ENCODE measurements around the gene LRFN5. TPM values are rescaled to one million over a fixed set of nuclear protein-coding genes. Genes with fewer than 3 reads are reported as not detected.
"Not testable (repeated sequence)": the region's sequence is repeated elsewhere in the genome, so short reads cannot be mapped to it uniquely, and the experiment has no call there.

LRFN5 gene
- total and polyA plus RNA-seq, 7 experiments from 2014 or later, result not detected

DNA sequence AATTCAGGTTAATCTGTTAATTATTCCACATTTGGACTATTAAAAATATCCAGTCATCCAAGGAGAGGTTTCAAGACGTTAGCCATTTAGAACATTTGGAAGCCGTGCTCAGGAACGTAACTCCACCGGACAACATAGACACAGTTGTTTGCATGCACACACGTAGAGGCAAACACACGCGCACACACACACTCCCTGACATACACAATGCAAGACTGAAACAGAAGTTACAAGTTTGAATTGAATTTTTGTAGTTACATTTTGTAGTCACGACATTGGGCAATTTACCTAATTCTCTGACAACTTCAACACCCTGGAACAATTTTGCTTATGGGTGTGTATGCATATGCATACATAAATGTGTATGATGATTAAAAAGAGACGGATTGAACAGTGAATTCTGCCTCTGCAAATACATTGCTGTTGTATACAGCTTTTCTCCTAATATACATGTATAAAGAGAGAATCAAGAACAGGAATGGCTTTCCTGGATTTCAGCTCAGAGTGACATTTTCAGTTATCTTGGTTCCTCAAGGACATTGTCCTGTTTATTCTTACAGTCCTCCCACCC, 298.8 kb downstream of the LRFN5 start:
- H3K27me3 ChIP-seq (ENCODE audit: control insufficient read depth in 2 of 2, insufficient read depth in 2 of 2, low read length in 2 of 2), result no peaks in the 10 kb centered on the region
- no peak for DNase-seq
- H3K36me3 Mint-ChIP-seq, result no peaks in the 10 kb centered on the region
- H3K4me1 Mint-ChIP-seq, result no peaks in the 10 kb centered on the region
- CTCF ChIA-PET, result no interaction called here
- POLR2A ChIA-PET, result no interaction called here
- H3K27me3 Mint-ChIP-seq, result no peaks in the 10 kb centered on the region
- H3K4me3 ChIP-seq (ENCODE audit: low read length), result no peak overlapping the region
- peak overlapping the region in 1 of 9 donors; percentile 17 for H3K27ac Mint-ChIP-seq
- no peaks in the 10 kb centered on the region for H3K9me3 ChIP-seq (ENCODE audit: control insufficient read depth in 2 of 3, low read length in 3 of 3)
- H3K27ac ChIP-seq (ENCODE audit: low read depth, low read length), result no peak overlapping the region
- no peaks in the 10 kb centered on the region for H3K36me3 ChIP-seq (ENCODE audit: control insufficient read depth in 2 of 3, insufficient read depth in 3 of 3, low read length in 3 of 3)
- ATAC-seq, result no peak
- intact Hi-C loops (cut with micrococcal nuclease), result no loop called here
- no peaks in the 10 kb centered on the region for H3K4me1 ChIP-seq (ENCODE audit: control insufficient read depth in 2 of 2, insufficient read depth in 2 of 2, low read length in 2 of 2)
- H3K4me3 Mint-ChIP-seq, result no peak overlapping the region
- H3K9me3 Mint-ChIP-seq, result peaks cover 0 to 5% (median 2%) of the 10 kb centered on the region in 11 donors

DNA sequence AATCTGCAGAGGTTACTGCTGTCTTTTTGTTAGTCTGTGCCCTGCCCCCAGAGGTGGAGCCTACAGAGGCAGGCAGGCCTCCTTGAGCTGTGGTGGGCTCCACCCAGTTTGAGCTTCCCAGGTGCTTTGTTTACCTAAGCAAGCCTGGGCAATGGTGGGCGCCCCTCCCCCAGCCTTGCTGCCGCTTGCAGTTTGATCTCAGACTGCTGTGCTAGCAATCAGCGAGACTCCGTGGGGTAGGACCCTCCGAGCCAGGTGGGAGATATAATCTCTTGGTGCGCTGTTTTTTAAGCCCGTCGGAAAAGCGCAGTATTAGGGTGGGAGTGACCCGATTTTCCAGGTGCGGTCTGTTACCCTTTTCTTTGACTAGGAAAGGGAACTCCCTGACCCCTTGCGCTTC, 304.5 kb downstream of the LRFN5 start:
- DNase-seq; H3K27ac ChIP-seq (ENCODE audit: low read depth, low read length); H3K36me3 Mint-ChIP-seq; H3K36me3 ChIP-seq (ENCODE audit: control insufficient read depth in 2 of 3, insufficient read depth in 3 of 3, low read length in 3 of 3); CTCF ChIA-PET; H3K9me3 ChIP-seq (ENCODE audit: control insufficient read depth in 2 of 3, low read length in 3 of 3); H3K4me3 ChIP-seq (ENCODE audit: low read length); intact Hi-C loops (cut with micrococcal nuclease); POLR2A ChIA-PET; H3K27ac Mint-ChIP-seq; H3K27me3 ChIP-seq (ENCODE audit: control insufficient read depth in 2 of 2, insufficient read depth in 2 of 2, low read length in 2 of 2); H3K4me1 Mint-ChIP-seq; H3K4me1 ChIP-seq (ENCODE audit: control insufficient read depth in 2 of 2, insufficient read depth in 2 of 2, low read length in 2 of 2); H3K27me3 Mint-ChIP-seq; H3K4me3 Mint-ChIP-seq; ATAC-seq: not testable (repeated sequence)
- H3K9me3 Mint-ChIP-seq, result peaks cover 0 to 14% (median 6%) of the 10 kb centered on the region in 11 donors

DNA sequence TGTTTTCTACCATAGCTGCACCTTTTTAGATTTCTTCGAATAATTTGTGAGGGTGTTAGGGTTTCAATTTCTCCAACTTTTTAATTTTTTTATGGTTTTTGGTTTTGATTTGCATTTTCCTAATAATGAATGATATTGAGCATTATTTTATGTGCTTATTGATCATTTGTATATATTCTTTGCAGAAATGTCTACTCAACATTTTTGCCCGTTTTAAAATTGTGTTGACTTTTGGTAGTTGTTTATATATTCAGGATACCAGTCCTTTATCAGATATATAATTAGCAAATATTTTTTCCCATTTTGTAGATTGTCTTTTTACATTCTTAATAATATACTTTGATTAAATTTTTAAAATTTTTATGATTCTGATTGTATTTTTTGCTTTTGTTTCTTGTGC, 306.7 kb downstream of the LRFN5 start:
- ChIA-PET POLR2A (no interaction called here), CTCF (no interaction called here)
- H3K9me3 Mint-ChIP-seq, result peaks cover 0 to 25% (median 7%) of the 10 kb centered on the region in 11 donors
- Histone ChIP-seq H3K9me3 (ENCODE audit: control insufficient read depth in 2 of 3, low read length in 3 of 3) (no peaks in the 10 kb centered on the region), H3K36me3 (ENCODE audit: control insufficient read depth in 2 of 3, insufficient read depth in 3 of 3, low read length in 3 of 3) (no peaks in the 10 kb centered on the region), H3K27ac (ENCODE audit: low read depth, low read length) (no peak overlapping the region), H3K4me1 (ENCODE audit: control insufficient read depth in 2 of 2, insufficient read depth in 2 of 2, low read length in 2 of 2) (no peaks in the 10 kb centered on the region), H3K4me3 (ENCODE audit: low read length) (no peak overlapping the region), H3K27me3 (ENCODE audit: control insufficient read depth in 2 of 2, insufficient read depth in 2 of 2, low read length in 2 of 2) (no peaks in the 10 kb centered on the region)
- no peaks in the 10 kb centered on the region for H3K36me3 Mint-ChIP-seq
- H3K27ac Mint-ChIP-seq, result no peak overlapping the region
- no peaks in the 10 kb centered on the region for H3K4me1 Mint-ChIP-seq
- no peak for DNase-seq
- intact Hi-C loops (cut with micrococcal nuclease), result no loop called here
- H3K27me3 Mint-ChIP-seq, result no peaks in the 10 kb centered on the region
- no peak for ATAC-seq
- no peak overlapping the region for H3K4me3 Mint-ChIP-seq

DNA sequence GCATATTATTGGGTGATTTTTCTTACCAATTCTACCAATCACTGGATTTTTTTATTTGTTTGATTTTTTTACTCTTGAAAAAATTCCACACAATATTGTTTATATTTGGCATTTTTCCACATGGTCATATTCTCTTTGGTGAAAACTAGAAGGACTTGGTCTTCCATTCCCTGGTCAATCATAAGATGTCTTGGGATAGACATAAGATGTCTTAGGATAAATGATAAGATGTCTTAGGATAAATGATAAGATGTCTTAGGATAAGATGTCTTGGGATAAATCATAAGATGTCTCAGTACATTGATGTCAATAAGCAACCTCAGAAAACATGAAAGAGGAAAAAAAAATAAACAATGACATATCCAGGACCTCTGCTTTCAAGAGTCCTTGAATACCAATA, 309.1 kb downstream of the LRFN5 start:
- H3K4me1 Mint-ChIP-seq, result no peaks in the 10 kb centered on the region

GRCh38 chr14:41916313-41916712, 309.6 kb downstream of the LRFN5 start:
- DNase-seq (no peak), ATAC-seq (no peak)
- no peaks in the 10 kb centered on the region for H3K27me3 ChIP-seq (ENCODE audit: control insufficient read depth in 2 of 2, insufficient read depth in 2 of 2, low read length in 2 of 2)
- intact Hi-C loops (cut with micrococcal nuclease), result no loop called here
- Mint-ChIP-seq H3K36me3 (no peaks in the 10 kb centered on the region), H3K27me3 (no peaks in the 10 kb centered on the region), H3K9me3 (peaks cover 0 to 24% (median 4%) of the 10 kb centered on the region in 11 donors), H3K4me3 (no peak overlapping the region), H3K4me1 (no peaks in the 10 kb centered on the region), H3K27ac (no peak overlapping the region)
- H3K4me3 ChIP-seq (ENCODE audit: low read length), result no peak overlapping the region
- H3K4me1 ChIP-seq (ENCODE audit: control insufficient read depth in 2 of 2, insufficient read depth in 2 of 2, low read length in 2 of 2), result no peaks in the 10 kb centered on the region
- no peak overlapping the region for H3K27ac ChIP-seq (ENCODE audit: low read depth, low read length)
- ChIA-PET CTCF (no interaction called here), POLR2A (no interaction called here)
- H3K36me3 ChIP-seq (ENCODE audit: control insufficient read depth in 2 of 3, insufficient read depth in 3 of 3, low read length in 3 of 3), result no peaks in the 10 kb centered on the region
- H3K9me3 ChIP-seq (ENCODE audit: control insufficient read depth in 2 of 3, low read length in 3 of 3), result no peaks in the 10 kb centered on the region

More for the DNA sequence above, 309.1 kb downstream of the LRFN5 start:
- no peak overlapping the region for H3K4me3 Mint-ChIP-seq
- intact Hi-C loops (cut with micrococcal nuclease), result no loop called here
- POLR2A ChIA-PET, result no interaction called here
- H3K27me3 Mint-ChIP-seq, result no peaks in the 10 kb centered on the region
- peaks cover 0 to 24% (median 4%) of the 10 kb centered on the region in 11 donors for H3K9me3 Mint-ChIP-seq
- Histone ChIP-seq H3K4me1 (ENCODE audit: control insufficient read depth in 2 of 2, insufficient read depth in 2 of 2, low read length in 2 of 2) (no peaks in the 10 kb centered on the region), H3K27me3 (ENCODE audit: control insufficient read depth in 2 of 2, insufficient read depth in 2 of 2, low read length in 2 of 2) (no peaks in the 10 kb centered on the region), H3K4me3 (ENCODE audit: low read length) (no peak overlapping the region), H3K36me3 (ENCODE audit: control insufficient read depth in 2 of 3, insufficient read depth in 3 of 3, low read length in 3 of 3) (no peaks in the 10 kb centered on the region), H3K9me3 (ENCODE audit: control insufficient read depth in 2 of 3, low read length in 3 of 3) (no peaks in the 10 kb centered on the region), H3K27ac (ENCODE audit: low read depth, low read length) (no peak overlapping the region)
- no peak overlapping the region for H3K27ac Mint-ChIP-seq
- no peaks in the 10 kb centered on the region for H3K36me3 Mint-ChIP-seq
- ATAC-seq, result no peak
- CTCF ChIA-PET, result no interaction called here
- DNase-seq, result no peak

- H3K27me3 ChIP-seq (ENCODE audit: control insufficient read depth in 2 of 2, insufficient read depth in 2 of 2, low read length in 2 of 2), result no peaks in the 10 kb centered on the region
- Mint-ChIP-seq H3K36me3 (no peaks in the 10 kb centered on the region), H3K27ac (no peak overlapping the region), H3K4me3 (no peak overlapping the region), H3K27me3 (no peaks in the 10 kb centered on the region), H3K4me1 (no peaks in the 10 kb centered on the region), H3K9me3 (no peaks in the 10 kb centered on the region)
- no peaks in the 10 kb centered on the region for H3K9me3 ChIP-seq (ENCODE audit: control insufficient read depth in 2 of 3, low read length in 3 of 3)
- H3K27ac ChIP-seq (ENCODE audit: low read depth, low read length), result no peak overlapping the region
- CTCF ChIA-PET, result no interaction called here
- intact Hi-C loops (cut with micrococcal nuclease), result no loop called here
- no peaks in the 10 kb centered on the region for H3K4me1 ChIP-seq (ENCODE audit: control insufficient read depth in 2 of 2, insufficient read depth in 2 of 2, low read length in 2 of 2)
- DNase-seq (no peak), ATAC-seq (no peak)
- no peak overlapping the region for H3K4me3 ChIP-seq (ENCODE audit: low read length)
- no peaks in the 10 kb centered on the region for H3K36me3 ChIP-seq (ENCODE audit: control insufficient read depth in 2 of 3, insufficient read depth in 3 of 3, low read length in 3 of 3)
- POLR2A ChIA-PET, result no interaction called here
These were observed 318.7 kb downstream of the LRFN5 start for GRCh38 chr14:41925409-41925808.

- no peaks in the 10 kb centered on the region for H3K4me1 Mint-ChIP-seq
- CTCF ChIA-PET, result no interaction called here
These were observed 343.9 kb downstream of the LRFN5 start for GRCh38 chr14:41950428-41951151.

More at GRCh38 chr14:41950428-41951151, 343.9 kb downstream of the LRFN5 start:
- ATAC-seq (no peak), DNase-seq (no peak)
- H3K4me3 Mint-ChIP-seq, result no peak overlapping the region
- Histone ChIP-seq H3K4me1 (ENCODE audit: control insufficient read depth in 2 of 2, insufficient read depth in 2 of 2, low read length in 2 of 2) (no peaks in the 10 kb centered on the region), H3K36me3 (ENCODE audit: control insufficient read depth in 2 of 3, insufficient read depth in 3 of 3, low read length in 3 of 3) (no peaks in the 10 kb centered on the region), H3K27ac (ENCODE audit: low read depth, low read length) (no peak overlapping the region), H3K9me3 (ENCODE audit: control insufficient read depth in 2 of 3, low read length in 3 of 3) (no peaks in the 10 kb centered on the region), H3K27me3 (ENCODE audit: control insufficient read depth in 2 of 2, insufficient read depth in 2 of 2, low read length in 2 of 2) (no peaks in the 10 kb centered on the region), H3K4me3 (ENCODE audit: low read length) (no peak overlapping the region)
- intact Hi-C loops (cut with micrococcal nuclease), result no loop called here
- H3K27ac Mint-ChIP-seq, result no peak overlapping the region
- POLR2A ChIA-PET, result no interaction called here
- H3K27me3 Mint-ChIP-seq, result no peaks in the 10 kb centered on the region
- H3K9me3 Mint-ChIP-seq, result peaks cover 0 to 3% (median 0%) of the 10 kb centered on the region in 11 donors
- peaks cover 0 to 4% (median 0%) of the 10 kb centered on the region in 5 donors for H3K36me3 Mint-ChIP-seq

All from naive thymus-derived CD4-positive, alpha-beta T cell (primary cell).